Ramos (cell line): ENCODE data around the gene PLEKHG3.

Experiments
- in situ Hi-C: fragments of 300-500 bp; cut with MboI; formaldehyde crosslinking; loops from one replicate; pipeline ENCODE4 v1.14.3; 2022; ENCODE audit warnings: low sequenced_read_pairs; ENCODE audit not compliant: unreplicated experiment

Gene PLEKHG3

DNA sequence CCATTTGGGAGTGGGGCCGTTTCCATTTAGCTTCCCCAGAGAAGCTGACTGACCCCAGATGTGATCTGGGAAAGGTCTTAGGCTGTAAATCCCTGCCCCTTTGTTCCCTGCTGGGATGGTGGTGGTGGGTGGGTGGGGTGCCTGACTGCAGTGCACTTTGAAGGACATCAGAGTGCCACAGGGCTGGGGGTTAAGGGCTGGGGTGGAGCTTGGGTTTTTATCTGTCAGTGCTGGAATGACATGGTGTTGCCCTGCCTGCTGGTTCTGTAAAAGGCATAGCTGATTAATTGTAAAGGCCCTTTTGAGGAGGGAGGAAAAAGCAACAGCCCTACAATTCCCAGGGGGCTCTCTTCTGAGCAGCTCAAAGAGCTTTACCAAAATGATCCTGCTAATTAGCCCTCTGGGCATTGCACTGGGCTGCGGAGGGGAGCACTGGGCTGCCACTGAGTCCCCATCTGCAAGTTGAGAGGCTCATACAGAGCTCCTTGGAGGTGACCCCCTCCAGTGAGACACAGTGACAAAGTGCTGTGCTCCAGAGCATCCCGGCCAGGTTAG lies 21.1 kb downstream of the PLEKHG3 start:
- in situ Hi-C loops = no loop called here

GRCh38 chr14:64725879-64726584 lies 21.8 kb downstream of the PLEKHG3 start:
- in situ Hi-C loops = no loop called here

GRCh38 chr14:64726585-64726890 lies 22.3 kb downstream of the PLEKHG3 start:
- in situ Hi-C loops = no loop called here

GRCh38 chr14:64727551-64728071 lies 23.4 kb downstream of the PLEKHG3 start:
- in situ Hi-C loops = no loop called here

GRCh38 chr14:64728106-64728505 lies 23.9 kb downstream of the PLEKHG3 start:
- in situ Hi-C loops = no loop called here

GRCh38 chr14:64728856-64729255 lies 24.6 kb downstream of the PLEKHG3 start:
- in situ Hi-C loops = no loop called here

- in situ Hi-C loops = no loop called here
Measured at GRCh38 chr14:64729386-64730060, 25.3 kb downstream of the PLEKHG3 start.

DNA sequence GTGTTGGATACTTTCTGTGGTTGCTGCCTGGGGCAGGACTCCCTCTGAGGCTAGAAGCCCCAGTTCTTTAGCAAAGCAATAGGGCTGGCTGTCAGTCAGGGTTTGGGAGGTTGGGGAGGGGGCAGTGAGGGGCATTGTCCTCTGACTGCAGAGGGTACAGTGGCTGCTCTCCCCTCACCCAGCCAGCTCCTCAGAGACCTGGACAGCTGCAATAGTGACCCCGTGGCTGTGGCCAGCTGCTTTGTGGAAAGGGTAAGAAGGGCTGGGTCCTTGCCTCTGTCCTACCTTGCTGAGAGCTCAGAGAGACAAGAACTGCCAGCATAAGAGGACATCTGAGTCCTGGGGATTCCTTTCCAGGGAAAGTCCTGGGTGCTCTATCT lies 25.8 kb downstream of the PLEKHG3 start:
- in situ Hi-C loops = no loop called here

DNA sequence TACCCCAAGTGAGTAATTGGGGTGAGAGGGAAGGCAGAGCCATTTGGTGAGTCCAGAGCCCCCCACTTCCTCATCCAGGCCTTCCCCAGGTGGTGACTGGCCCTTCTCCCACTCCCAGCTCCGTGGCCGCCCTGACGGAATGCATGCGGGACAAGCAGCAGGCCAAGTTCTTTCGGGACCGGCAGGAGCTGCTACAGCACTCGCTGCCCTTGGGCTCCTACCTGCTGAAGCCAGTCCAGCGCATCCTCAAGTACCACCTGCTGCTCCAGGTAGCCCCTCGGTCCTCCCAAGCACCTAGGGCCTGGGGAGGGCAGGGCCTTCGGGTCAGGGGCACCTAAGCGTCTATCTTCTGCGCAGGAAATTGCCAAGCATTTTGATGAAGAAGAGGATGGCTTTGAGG lies 26.5 kb downstream of the PLEKHG3 start:
- in situ Hi-C loops = no loop called here

- in situ Hi-C loops = no loop called here
Measured at GRCh38 chr14:64731141-64731581, 26.9 kb downstream of the PLEKHG3 start.

GRCh38 chr14:64732066-64732465 lies 27.8 kb downstream of the PLEKHG3 start:
- in situ Hi-C loops = no loop called here

DNA sequence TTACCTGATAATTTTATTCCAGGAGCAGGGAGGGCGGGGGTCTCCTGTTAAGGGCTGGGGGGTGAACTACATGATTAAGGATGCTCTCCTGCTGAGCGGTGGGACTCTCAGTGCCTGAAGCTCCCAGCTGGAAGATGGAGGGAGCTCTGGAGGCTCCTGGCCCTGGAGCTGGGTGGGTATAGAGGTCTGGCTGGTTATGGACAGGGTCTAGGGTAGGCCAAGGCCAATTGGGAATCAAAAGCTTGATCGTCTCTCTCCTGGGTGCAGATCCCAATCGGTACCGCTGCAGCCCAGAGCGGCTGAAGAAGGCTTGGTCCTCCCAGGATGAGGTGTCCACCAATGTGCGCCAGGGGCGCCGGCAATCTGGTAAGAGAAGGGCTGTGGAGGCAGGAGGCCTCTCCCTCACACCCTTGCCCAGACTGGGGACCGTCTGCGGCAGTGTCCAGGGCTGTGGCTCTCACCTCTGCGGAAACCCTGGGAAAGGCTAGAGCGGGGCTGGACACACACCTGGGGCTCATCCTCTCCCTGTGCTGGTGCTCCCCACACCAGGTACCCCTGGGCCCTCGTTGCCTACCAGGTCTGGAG lies 28.4 kb downstream of the PLEKHG3 start:
- in situ Hi-C loops = no loop called here

- in situ Hi-C loops = no loop called here
Measured at GRCh38 chr14:64733321-64733720, 29.1 kb downstream of the PLEKHG3 start.

- in situ Hi-C loops = no loop called here
Measured at GRCh38 chr14:64733899-64734298, 29.7 kb downstream of the PLEKHG3 start.

DNA sequence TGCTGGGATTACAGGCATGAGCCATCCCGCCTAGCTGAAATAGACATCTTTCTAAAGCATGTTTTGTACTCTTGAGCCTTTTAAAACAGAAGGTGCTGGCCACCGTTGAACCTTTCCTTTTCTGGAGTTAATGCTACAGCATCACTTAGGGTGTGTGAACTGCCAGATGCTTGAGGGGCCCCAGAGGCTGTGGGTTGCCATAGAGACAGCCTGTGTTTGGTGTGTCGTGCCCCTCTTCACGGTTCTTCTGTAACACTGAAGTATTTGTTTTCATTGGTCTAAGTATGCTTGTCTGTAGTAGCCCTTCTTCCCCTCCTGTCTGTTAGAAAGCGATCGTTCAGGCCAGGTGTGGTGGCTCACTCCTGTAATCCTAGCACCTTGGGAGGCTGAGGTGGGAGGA lies 30.8 kb downstream of the PLEKHG3 start:
- in situ Hi-C loops = no loop called here

DNA sequence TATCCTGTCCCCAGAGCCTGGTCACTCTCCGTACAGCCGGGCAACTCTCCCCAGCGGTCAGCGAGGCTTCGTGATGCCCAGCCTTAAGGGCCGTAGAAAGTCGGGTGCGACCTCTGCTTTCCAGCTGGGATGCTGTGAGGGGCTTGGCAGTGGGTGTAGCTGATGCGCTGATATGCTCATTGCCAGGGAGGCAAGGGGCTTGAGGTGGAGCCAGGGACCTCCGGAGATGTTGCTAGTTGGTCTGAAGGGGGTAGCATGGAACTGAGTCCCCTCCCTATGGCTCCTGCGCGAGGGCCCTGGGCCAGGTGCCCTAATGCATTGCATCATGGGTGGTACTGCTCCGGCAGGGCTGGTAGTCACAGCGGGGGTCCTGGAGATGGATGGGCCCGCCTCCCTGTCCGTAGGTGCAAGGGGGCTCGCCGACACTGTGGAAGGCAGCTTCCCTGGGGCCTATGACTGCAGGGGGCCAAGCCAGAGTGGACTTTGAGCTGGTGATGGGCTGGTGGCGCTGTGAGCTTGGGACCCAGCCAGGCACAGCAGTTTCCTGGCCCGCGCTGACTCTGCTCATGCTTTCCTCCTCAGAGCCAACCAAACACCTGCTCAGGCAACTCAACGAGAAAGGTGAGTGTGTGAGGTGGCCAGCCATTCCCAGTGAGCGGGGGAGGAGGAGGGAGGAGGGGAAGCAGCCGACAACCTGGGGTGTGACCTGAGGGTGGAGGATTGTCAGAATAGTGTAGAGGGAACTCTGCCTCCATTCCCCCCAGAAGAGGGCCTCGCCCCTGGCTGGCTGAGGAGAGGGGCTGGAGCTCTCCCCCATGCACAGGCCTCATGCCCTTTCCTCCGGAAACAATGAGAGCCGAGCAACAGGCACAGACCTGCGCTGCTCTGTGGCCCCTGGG lies 32.3 kb downstream of the PLEKHG3 start:
- in situ Hi-C loops = no loop called here

GRCh38 chr14:64737391-64738280 lies 33.4 kb downstream of the PLEKHG3 start:
- in situ Hi-C loops = no loop called here

GRCh38 chr14:64738281-64738804 lies 34.1 kb downstream of the PLEKHG3 start:
- in situ Hi-C loops = no loop called here

- in situ Hi-C loops = no loop called here
Measured at GRCh38 chr14:64741200-64741599, 37.0 kb downstream of the PLEKHG3 start.
